Measurements from ENCODE around the gene APP. TPM values are rescaled to one million over a fixed set of nuclear protein-coding genes. Genes with fewer than 3 reads are reported as not detected.

APP gene
- total and polyA plus RNA-seq, 2 of the 13 experiments (the other 11 are each of a cell fraction or from before 2014, with no cell fraction given) = 70.6 to 262 TPM

GRCh38 chr21:25863747-25864146 is 306.8 kb downstream of the APP start:
- no peaks in the 10 kb centered on the region for H3K27me3 ChIP-seq (ENCODE audit: control insufficient read depth in 1 of 2, insufficient read depth in 2 of 2, low read length in 2 of 2)
- DNase-seq (ENCODE audit: low spot score) (no peak), ATAC-seq (no peak), FAIRE-seq (no peak)
- no peaks in the 10 kb centered on the region for H3K36me3 ChIP-seq (replicated peaks in 1 of 2; ENCODE audit: control insufficient read depth in 1 of 2, insufficient read depth in 2 of 2, low read length in 2 of 2)
- no peaks in the 10 kb centered on the region for H3K4me1 ChIP-seq (ENCODE audit: insufficient read depth, low read length)
- H3K79me2 ChIP-seq (ENCODE audit: insufficient read depth, low read length) = no peaks in the 10 kb centered on the region
- no peak overlapping the region for H2AFZ ChIP-seq (ENCODE audit: low read length)
- TF ChIP-seq ZNF143 (CRISPR knock-in tag; IDR thresholded peaks at IDR 0.05) = no peak
- 0 out of 2 replicates have a peak, but pooled peaks have one; percentile 17 for TF ChIP-seq CREB1 (IDR thresholded peaks at IDR 0.05)
- TF ChIP-seq CREB1 (CRISPR knock-in tag; IDR thresholded peaks at IDR 0.05) = no peak
- TF ChIP-seq DPF2 (CRISPR knock-in tag; IDR thresholded peaks at IDR 0.05; ENCODE audit: borderline replicate concordance, low read depth) = no peak
- no TSS peak for BruUV-seq (replicated peaks)
- H3K4me2 ChIP-seq (ENCODE audit: low read depth, low read length) = no peak overlapping the region
- ChIA-PET POLR2A (no interaction called here), CTCF (ENCODE audit: low intra/inter-chr PET ratio, low total read pairs) (interaction anchor here (1.9 kb wide), 1 partner anchor 256 kb away, joined by 9 read pairs; the partner anchor contains the start of gene MRPL39)
- no peak overlapping the region for H3K4me3 ChIP-seq (replicated peaks in 1 of 3; ENCODE audit: insufficient read depth in 1 of 3, low read depth in 2 of 3, low read length in 3 of 3)
- no peaks in the 10 kb centered on the region for H4K20me1 ChIP-seq (ENCODE audit: insufficient read depth, low read length)
- H3K9ac ChIP-seq (ENCODE audit: insufficient read depth, low read depth, low read length) = no peak overlapping the region
- intact Hi-C loops (cut with micrococcal nuclease; ENCODE audit: unreplicated experiment) (no loop called here), in situ Hi-C loops (cut with HindIII; ENCODE audit: extremely low pct_ligation_motif_present, low pct_unique_long_range_greater_than_20kb) (no loop called here)
- H3K9me3 ChIP-seq (ENCODE audit: low read length) = no peaks in the 10 kb centered on the region
- H3K27ac ChIP-seq (ENCODE audit: extremely low read length, insufficient read depth, low read length) = no peak overlapping the region
- 49% methylated on average over 4 of the region's 4 CpGs for WGBS (ENCODE audit: low lambda C conversion rate)

GRCh38 chr21:25863031-25863430 is 307.5 kb downstream of the APP start:
- H3K4me1 ChIP-seq (ENCODE audit: insufficient read depth, low read length) = no peaks in the 10 kb centered on the region
- no peak for ATAC-seq
- H4K20me1 ChIP-seq (ENCODE audit: insufficient read depth, low read length) = no peaks in the 10 kb centered on the region
- no peak for DNase-seq (ENCODE audit: low spot score)
- intact Hi-C loops (cut with micrococcal nuclease; ENCODE audit: unreplicated experiment) (no loop called here), in situ Hi-C loops (cut with HindIII; ENCODE audit: extremely low pct_ligation_motif_present, low pct_unique_long_range_greater_than_20kb) (no loop called here)
- CTCF ChIA-PET (ENCODE audit: low intra/inter-chr PET ratio, low total read pairs) = interaction anchor here (1.9 kb wide), 1 partner anchor 256 kb away, joined by 9 read pairs; the partner anchor contains the start of gene MRPL39
- no peaks in the 10 kb centered on the region for H3K9me3 ChIP-seq (ENCODE audit: low read length)
- H3K27me3 ChIP-seq (ENCODE audit: control insufficient read depth in 1 of 2, insufficient read depth in 2 of 2, low read length in 2 of 2) = no peaks in the 10 kb centered on the region
- H3K9ac ChIP-seq (ENCODE audit: insufficient read depth, low read depth, low read length) = no peak overlapping the region
- 0% methylated on average over 1 of the region's 1 CpG for WGBS (ENCODE audit: low lambda C conversion rate)
- H3K4me2 ChIP-seq (ENCODE audit: low read depth, low read length) = no peak overlapping the region
- POLR2A ChIA-PET = no interaction called here
- no peak overlapping the region for H3K4me3 ChIP-seq (replicated peaks in 1 of 3; ENCODE audit: insufficient read depth in 1 of 3, low read depth in 2 of 3, low read length in 3 of 3)
- no peaks in the 10 kb centered on the region for H3K79me2 ChIP-seq (ENCODE audit: insufficient read depth, low read length)
- BruUV-seq (replicated peaks) = no TSS peak
- no peak for TF ChIP-seq ZNF678 (CRISPR knock-in tag; IDR thresholded peaks at IDR 0.05)
- H2AFZ ChIP-seq (ENCODE audit: low read length) = no peak overlapping the region
- H3K36me3 ChIP-seq (replicated peaks in 1 of 2; ENCODE audit: control insufficient read depth in 1 of 2, insufficient read depth in 2 of 2, low read length in 2 of 2) = no peaks in the 10 kb centered on the region
- no peak overlapping the region for H3K27ac ChIP-seq (ENCODE audit: extremely low read length, insufficient read depth, low read length)
- FAIRE-seq = no peak

Data from HepG2 (cell line).